Activated CD8-positive, alpha-beta memory T cell treated with anti-CD3 and anti-CD28 coated beads, Interleukin-2, amount 50 U/mL, for 24 hours (primary cell): Measurements from ENCODE around the gene DDX19B.
A peak's percentile ranks its signal among the peaks of the same experiment; 100 is the strongest.
"Not testable (repeated sequence)": the region's sequence is repeated elsewhere in the genome, so short reads cannot be mapped to it uniquely, and the experiment has no call there.

Experiments used
- DNase-seq: peaks from one replicate; pipeline ENCODE4 v3.0.0-alpha.2; 2020; ENCODE audit errors: extremely low read depth

DDX19B gene

DNA sequence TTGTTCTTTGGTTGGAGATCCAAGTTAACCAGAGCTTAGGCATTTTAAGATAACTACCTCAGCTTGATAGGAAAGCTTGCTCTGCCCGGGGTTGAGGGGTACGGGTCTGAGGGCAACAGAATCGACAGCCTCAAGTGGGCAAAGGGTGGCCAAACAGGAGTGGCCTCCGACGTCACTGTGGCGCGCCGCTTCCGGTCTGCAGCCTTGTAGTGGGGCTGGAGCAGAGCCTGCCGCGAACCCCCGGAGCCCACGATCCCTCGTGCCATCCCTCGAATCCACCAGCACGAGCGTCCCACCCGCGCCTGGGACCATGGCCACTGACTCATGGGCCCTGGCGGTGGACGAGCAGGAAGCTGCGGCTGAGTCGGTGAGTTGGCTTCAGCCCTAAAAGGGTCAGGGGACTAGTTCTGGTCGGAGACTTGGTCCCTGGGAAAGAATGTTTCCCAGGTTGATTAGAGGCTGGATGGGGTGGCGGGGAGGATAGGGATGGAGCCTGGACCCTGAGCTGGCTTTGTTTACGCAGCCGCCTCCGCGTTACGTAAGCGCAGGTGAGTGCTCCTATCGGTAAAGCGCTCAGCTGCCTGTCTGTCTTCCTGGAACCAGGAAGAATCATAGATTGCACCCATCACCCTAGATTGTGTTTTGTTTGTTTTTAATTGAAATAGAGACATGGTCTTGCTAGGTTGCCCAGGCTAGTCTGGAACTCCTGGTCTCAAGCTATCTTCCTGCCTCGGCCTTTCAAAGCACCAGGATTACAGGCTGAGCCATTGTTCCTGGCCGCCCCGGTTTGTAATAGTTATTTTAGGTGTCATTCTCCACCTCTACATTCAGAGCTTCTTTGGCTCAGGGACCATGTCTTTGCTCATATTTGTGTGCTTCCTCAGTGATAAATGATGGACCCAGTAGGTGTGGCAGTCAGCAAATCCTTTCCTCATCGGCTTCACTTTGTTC lies at the start of gene DDX19B:
TSS of gene DDX19B (plus strand) at position 199 of the 951 bp plus-strand sequence. CDS start at position 311, 112 bp downstream.
- DNase-seq, result peak; percentile 19

GRCh38 chr16:70249697-70250096 lies 49.3 kb upstream of the DDX19B start:
- not testable (repeated sequence) for DNase-seq

DNA sequence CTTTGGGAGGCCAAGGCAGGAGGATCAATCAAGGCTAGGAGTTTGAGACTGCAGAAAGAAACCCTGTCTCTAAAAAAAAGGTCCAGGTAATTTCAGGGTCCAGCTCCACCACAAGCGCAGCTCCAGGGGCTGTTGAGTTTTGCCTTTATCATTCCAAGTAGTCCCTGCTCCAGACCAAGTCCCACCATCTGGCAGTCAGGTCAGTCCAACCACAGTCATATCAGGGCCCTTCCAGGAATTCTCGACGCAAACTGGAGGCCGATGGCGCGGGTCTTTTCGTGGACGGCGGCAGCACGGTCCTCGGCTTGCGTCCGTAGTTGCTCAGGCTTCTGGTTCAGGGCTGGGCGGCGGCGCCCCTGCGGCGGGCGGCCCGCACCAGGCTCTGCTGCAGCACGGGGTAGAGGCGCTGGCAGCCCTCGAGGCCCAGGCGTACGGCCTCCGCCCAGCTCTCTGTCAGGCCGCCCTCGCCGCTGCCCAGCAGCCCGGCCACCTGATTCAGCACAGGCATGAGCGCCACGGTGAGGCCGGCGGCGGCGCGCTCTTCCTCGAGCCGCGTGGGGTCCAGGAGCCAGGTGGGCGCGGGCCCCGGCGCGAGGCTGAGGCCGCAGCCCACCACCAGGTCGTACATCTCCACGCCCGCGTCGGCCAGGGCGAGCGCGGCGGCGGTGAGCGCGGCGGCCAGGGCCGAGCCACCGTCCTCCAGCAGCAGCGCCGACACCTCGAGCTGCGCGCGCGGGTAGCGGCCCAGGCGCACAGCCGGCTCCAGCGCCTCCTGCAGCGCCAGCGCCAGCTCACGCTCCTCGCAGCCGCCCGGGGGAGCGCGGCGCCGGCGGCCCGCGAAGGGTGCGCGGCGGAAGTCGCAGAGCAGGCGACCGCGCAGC lies 48.0 kb upstream of the DDX19B start:
- no peak for DNase-seq

DNA sequence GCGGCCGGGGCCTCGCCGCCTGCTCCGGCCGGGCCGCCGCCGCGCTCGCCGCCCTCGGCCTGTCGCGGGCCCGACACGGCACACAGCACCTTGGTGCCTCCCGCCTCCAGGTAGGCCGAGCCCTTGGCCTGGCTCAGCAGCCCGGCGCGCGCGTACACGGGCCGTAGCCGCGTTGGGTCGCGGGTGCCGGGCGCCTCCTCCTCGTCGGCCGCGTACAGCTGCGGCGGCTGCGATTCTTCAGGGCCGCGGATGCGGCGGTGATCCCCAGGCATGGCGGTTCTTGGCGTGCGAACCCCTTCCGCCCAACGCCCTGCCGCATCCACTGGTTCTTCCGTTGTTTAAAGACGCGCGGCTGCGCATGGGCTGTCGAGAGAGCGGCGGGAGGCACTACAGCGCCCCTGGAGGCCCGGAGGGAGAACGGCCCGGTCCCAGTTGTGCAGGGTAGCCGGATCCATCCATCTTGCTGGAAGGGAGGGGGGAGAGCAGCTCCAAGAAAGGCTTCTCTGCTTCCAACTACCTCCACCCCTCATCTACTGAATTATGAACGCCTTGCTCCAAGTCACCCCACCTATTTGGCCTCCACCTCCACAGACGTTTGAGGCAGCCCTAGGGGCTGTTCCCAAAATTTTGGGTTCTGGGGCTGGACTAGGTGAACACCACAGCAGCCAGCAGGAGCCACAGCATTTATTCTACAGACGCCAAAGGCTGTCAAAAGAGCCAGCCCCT lies 47.2 kb upstream of the DDX19B start, which contains the start of gene EXOSC6:
TSS of gene EXOSC6 (minus strand) at position 312 of the 726 bp plus-strand sequence. CDS start at position 272, 40 bp downstream.
- peak; percentile 73 for DNase-seq

DNA sequence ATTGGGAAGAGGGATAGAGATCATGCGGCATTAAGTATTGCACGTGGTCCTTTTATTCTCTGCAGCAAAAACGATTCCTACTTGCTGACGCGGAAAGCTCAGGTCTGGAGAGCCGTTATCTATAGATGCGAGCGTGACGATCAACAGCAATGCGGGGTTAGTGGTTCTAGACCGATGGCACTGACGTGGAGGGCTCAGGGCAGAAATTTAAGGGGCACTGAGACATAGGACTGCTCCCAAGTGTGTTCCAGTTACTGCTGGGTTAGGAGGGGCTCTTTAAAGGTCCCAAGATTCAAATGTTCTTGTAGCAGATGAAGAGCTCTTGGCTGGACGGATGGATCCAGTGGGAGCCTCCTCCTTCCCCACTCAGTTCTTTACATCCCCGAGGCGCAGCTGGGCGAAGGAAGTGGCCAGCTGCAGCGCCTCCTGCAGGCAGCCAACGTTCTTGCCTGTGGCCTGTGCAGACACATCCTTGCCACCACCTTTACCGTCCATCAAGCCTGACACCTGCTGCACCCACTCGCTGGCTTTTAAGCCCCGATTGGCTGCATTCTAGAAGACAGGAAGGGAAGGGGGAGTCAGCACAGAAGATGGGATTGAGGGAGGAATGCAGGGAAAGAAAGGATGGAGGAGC lies 46.5 kb upstream of the DDX19B start:
- no peak for DNase-seq

DNA sequence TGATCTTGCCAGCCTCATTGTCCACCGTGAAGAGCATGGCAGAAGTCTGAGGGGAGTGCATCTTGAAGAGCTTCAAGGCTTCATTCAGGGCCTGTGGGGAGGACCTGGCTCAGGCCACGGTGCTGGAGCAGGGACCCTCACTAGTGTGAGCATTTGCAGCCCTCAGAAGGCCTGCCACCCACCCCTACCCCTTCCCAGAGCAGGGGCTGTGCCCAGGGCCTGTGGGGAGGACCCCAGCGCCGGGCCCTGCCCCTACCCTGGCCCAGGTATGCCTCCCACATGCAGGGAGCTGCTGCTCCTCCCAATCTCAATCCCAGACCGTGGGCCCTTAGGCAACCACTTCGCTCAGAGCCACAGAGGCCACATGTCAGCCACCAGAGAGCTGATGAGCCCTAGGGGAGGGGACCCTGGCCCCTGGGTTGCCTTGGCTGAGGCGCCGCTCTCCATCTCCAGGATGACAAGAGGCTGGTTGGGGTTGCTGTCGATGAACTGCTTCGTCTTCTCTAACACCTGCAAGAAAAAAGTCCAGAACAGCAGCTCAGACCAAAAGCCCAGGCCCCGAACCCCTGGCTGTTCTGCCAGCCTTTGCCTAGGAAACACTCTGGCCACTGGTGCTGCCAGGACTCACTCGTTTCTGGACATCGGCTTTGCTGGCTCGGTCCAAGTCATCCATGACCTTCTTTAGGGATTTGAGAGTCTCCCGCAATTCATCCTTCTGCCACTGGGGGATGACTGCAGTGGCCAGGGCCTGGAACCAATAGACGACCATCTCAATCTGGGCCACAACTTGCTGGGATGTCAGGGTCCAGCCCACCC lies 45.5 kb upstream of the DDX19B start:
- no peak for DNase-seq

- no peak for DNase-seq
Measured at GRCh38 chr16:70254180-70254964, 44.6 kb upstream of the DDX19B start.

DNA sequence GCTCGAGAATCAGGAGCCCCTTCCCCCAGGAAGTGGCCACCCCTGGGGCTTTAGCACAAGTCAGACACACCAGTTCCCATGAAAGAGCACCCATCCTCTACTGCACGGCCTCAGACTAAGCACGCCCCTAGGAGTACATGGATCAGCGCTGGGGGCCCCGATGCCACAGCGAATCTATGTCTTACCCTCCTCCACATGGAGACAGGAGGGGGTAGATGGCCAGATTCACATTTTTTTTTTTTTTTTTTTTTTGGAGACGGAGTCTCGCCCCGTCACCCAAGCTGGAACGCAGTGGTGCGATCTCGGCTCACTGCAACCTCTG lies 44.1 kb upstream of the DDX19B start:
- DNase-seq, result no peak

DNA sequence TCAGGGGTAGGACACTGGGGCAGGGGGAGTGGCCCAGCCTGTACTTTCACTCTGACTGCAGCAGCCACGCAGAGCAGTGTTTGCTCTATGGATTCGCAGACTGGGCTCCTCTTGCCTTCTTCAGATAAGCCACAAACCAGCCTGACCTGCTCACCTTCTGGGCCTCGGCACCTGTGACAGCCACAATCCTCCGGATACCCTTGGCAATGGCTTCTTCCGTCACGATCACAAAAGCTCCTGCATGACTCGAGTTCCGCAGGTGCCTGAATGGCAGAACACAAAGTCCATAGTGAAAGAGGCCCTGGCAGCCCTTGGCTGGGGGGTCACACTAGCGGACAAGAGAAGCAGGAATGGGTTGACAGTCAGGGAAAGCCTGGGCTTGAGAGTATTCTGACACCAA lies 43.4 kb upstream of the DDX19B start:
- no peak for DNase-seq

- DNase-seq, result no peak
Measured at GRCh38 chr16:70257391-70257790, 41.6 kb upstream of the DDX19B start.

DNA sequence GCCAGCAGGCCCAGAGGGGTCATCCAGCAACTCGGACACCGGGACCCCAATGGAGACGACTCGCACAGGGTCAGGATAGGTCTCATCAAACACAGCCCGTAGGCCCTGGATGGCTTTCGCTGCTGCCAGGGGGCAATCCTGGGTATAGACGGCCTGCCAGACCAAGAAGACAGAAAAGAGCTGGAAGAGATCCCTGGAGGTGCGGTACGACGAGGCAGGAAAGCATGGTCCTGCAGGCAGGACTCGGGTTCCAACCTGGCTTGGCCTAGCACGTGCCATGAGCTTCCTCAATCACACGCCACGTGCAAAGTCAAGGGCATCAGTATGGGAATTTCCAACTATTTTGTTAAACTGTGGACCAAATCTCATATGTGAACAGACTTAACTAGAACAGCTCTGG lies 40.9 kb upstream of the DDX19B start:
- DNase-seq, result no peak

- no peak for DNase-seq
Measured at GRCh38 chr16:70258946-70259345, 40.0 kb upstream of the DDX19B start.

GRCh38 chr16:70259903-70260302 lies 39.1 kb upstream of the DDX19B start:
- DNase-seq, result not testable (repeated sequence)

DNA sequence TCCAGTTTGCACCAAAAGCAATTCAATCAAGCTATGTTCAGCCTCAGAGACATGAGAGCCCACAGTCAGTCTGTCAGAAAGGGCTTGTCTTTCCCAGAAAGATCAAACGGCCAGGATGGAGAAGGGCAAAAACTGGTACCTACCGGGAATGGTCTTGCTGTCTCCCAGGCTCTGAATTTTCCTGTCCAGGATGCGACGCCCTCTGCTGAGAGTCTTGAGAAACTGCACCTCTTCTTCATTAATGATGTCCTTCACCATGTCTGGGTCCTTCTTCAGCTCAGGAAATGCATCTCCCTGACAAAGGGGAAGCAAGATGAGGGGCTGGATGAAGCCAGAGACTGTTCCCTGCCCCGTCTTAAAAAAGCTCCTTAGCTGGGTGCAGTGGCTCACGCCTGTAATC lies 31.5 kb upstream of the DDX19B start:
- no peak for DNase-seq

GRCh38 chr16:70267922-70268321 lies 31.1 kb upstream of the DDX19B start:
- not testable (repeated sequence) for DNase-seq

- no peak for DNase-seq
Measured at GRCh38 chr16:70269471-70269870, 29.5 kb upstream of the DDX19B start.

DNA sequence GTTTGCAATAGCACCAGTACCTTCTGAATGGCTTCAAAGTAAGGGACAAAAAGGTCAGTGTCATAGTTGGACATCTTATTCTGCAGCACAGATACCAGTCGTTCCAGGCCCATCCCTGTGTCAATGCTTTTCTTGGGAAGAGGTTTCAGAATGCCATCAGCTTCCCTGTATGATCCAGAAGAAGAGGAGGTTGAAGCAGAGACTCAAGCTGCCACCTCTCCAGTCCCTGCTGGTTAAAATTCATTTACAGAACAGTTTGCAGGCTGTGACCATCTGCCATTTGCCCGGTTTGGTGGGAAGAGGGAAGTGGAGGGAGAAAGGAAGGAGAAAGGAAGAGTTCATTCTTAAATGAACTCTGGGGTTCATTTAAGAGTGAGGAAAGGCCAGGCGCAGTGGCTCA lies 28.8 kb upstream of the DDX19B start:
- DNase-seq, result no peak

DNA sequence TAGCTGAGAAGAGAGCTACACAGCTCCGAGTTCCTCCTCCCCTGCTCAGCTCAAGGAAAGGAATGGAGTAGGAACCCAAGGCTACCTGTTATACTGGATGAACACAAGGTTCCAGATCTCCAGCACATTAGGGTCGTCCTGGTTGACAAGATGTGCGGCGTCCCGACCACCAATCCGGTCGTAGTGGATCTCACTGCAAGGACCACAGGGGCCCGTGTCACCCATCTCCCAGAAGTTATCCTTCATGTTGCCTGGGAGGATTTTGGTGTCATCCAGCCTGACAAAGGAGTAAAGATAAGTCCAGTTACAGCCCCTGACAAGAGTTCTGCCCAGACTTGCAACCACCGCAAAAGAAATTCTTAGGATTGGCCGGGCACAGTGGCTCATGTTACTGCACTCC lies 27.3 kb upstream of the DDX19B start:
- DNase-seq, result no peak

DNA sequence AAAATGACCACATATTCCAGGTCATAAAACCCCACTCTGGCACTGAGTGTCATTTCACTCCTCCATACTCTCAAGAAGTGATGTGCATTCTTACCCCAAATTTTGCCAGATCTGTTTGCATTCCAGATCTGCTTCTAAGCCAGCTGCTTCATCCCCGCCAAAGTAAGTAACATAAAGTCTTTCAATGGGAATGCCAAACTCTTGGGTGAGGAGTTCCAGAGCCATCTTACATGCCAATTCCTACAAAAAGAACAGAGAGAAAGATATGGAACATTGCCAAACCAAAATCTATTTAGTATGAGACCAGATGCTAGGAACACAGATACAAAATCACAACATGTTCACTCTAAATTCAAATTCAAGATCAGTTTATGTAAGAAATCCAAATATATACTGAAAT lies 22.6 kb upstream of the DDX19B start:
- no peak for DNase-seq
